Thoracic aorta (tissue), 2 donors: ENCODE measurements around the gene THBS4. TPM values are rescaled to one million over a fixed set of nuclear protein-coding genes. Genes with fewer than 3 reads are reported as not detected.

ENCODE experiments used
- ATAC-seq: fragments of 150-250 bp; one replicate; pipeline ENCODE4 v1.8.0; 2017; ENCODE audit warnings: low read depth; ENCODE audit not compliant: insufficient number of reproducible peaks, low FRiP score
- DNase-seq: peaks from one replicate; pipeline ENCODE4 v3.0.0-alpha.2; 2020; ENCODE audit warnings: low spot score
- H3K27ac ChIP-seq, 2 donors: fragments of 200-600 bp; sonication (generic); 1 replicate in 1 of 2; 2 replicates in 1 of 2; pipeline ENCODE4 v1.5.1; 2016; ENCODE audit warnings: mild to moderate bottlenecking in 2 of 2, moderate library complexity in 2 of 2
- H3K27me3 ChIP-seq: fragments of 200-600 bp; sonication (generic); replicated peaks from 2 replicates; pipeline ENCODE4 v1.6.0; 2016; ENCODE audit warnings: mild to moderate bottlenecking; ENCODE audit not compliant: insufficient read depth
- H3K36me3 ChIP-seq: fragments of 200-600 bp; sonication (generic); one replicate; pipeline ENCODE4 v1.5.1; 2016
- H3K4me1 ChIP-seq, 2 donors: fragments of 200-600 bp; sonication (generic); 1 replicate in 1 of 2; 2 replicates in 1 of 2; pipeline versions ENCODE4 v1.5.1 to v1.6.0; 2016; ENCODE audit warnings: low read depth in 2 of 2, mild to moderate bottlenecking in 1 of 2; ENCODE audit not compliant: control insufficient read depth in 1 of 2
- H3K4me3 ChIP-seq: fragments of 200-600 bp; sonication (generic); 2 replicates; pipeline ENCODE4 v1.5.1; 2016; ENCODE audit warnings: mild to moderate bottlenecking
- H3K9me3 ChIP-seq: fragments of 200-600 bp; sonication (generic); 2 replicates; pipeline ENCODE4 v1.5.1; 2016
- total RNA-seq, 2 donors: library from RNA; depleted of rRNA; stranded (reverse); fragments of >200 nt; gene quantifications; one replicate each; pipeline versions ENCODE4 v1.1.0 to v1.2.3, GENCODE V29; 2016
- TF ChIP-seq, protein P1 (sequence below): fragments of 200-600 bp; sonication (generic); IDR thresholded peaks from one replicate; pipeline ENCODE4 v1.5.1; 2019; ENCODE audit warnings: antibody characterized with exemption

THBS4 gene
- total RNA-seq, 2 donors from 2014 or later: 7.2 to 13.5 TPM

DNA sequence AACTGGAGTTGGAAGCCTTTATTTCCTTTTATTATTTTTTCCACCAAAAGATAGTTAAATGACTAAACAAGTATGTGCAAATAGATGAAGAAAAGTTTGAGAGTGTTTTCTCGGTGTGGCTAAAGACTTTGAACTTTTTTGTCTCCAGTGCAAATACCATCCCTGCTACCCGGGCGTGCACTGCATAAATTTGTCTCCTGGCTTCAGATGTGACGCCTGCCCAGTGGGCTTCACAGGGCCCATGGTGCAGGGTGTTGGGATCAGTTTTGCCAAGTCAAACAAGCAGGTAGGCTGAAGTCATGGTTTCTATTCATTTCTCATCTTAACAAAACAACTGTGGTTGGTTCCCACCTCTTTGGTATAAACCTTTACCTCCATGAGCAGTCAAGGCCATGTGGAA is 26.4 kb downstream of the THBS4 start:
- TF ChIP-seq, protein P1, sequence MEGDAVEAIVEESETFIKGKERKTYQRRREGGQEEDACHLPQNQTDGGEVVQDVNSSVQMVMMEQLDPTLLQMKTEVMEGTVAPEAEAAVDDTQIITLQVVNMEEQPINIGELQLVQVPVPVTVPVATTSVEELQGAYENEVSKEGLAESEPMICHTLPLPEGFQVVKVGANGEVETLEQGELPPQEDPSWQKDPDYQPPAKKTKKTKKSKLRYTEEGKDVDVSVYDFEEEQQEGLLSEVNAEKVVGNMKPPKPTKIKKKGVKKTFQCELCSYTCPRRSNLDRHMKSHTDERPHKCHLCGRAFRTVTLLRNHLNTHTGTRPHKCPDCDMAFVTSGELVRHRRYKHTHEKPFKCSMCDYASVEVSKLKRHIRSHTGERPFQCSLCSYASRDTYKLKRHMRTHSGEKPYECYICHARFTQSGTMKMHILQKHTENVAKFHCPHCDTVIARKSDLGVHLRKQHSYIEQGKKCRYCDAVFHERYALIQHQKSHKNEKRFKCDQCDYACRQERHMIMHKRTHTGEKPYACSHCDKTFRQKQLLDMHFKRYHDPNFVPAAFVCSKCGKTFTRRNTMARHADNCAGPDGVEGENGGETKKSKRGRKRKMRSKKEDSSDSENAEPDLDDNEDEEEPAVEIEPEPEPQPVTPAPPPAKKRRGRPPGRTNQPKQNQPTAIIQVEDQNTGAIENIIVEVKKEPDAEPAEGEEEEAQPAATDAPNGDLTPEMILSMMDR: no peak
- H3K9me3 ChIP-seq: no peaks in the 10 kb centered on the region
- H3K4me1 ChIP-seq: peaks cover 4 to 14% of the 10 kb centered on the region in 2 donors
- no peak overlapping the region for H3K4me3 ChIP-seq
- no peak for ATAC-seq
- no peaks in the 10 kb centered on the region for H3K36me3 ChIP-seq
- no peaks in the 10 kb centered on the region for H3K27me3 ChIP-seq
- H3K27ac ChIP-seq: no peak overlapping the region
- DNase-seq: no peak

DNA sequence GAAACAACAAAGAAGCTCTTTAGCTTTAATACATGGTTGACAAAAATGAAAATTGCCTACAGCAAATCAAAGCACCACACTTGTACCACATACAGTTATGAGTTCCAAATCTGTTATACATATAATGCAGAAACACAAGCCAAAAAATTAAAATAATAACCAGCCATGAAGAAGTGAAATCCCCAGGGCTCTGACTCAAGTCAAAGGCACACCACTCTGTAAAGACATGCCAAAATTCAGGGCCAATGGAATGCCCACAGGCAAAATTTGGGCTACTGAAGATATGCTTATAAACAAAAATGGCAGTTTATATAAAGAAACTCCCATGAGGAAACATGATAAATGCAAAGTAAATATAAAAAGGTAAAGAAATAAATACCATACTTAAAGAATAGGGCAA is 29.0 kb downstream of the THBS4 start:
- Histone ChIP-seq H3K27me3 (no peaks in the 10 kb centered on the region), H3K27ac (peak overlapping the region in 1 of 2 donors; percentile 11), H3K36me3 (no peaks in the 10 kb centered on the region), H3K4me3 (no peak overlapping the region), H3K9me3 (no peaks in the 10 kb centered on the region), H3K4me1 (peaks cover 4 to 14% of the 10 kb centered on the region in 2 donors)
- ATAC-seq (no peak), DNase-seq (no peak)
- TF ChIP-seq, protein P1: no peak

DNA sequence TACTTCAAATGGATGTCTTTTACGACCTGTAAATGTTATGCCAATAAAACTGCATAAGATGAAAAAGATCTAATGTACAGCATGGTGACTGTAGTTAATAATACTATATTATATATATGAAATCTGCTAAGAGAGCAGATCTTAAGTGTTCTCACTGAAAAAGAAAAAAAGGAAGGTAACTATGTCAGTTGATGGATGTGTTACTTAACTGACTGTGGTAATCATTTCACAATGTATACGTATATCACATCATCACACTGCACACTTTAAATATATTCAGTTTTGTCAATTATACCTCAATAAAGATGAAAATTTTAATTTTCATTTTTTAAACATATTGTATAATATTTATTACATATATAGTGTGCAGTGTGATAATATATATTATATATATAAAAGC is 31.9 kb downstream of the THBS4 start:
- Histone ChIP-seq H3K36me3 (no peaks in the 10 kb centered on the region), H3K9me3 (no peaks in the 10 kb centered on the region), H3K4me3 (no peak overlapping the region), H3K27me3 (no peaks in the 10 kb centered on the region), H3K27ac (no peak overlapping the region), H3K4me1 (peaks cover 4 to 14% of the 10 kb centered on the region in 2 donors)
- TF ChIP-seq, protein P1: no peak
- ATAC-seq (no peak), DNase-seq (no peak)

DNA sequence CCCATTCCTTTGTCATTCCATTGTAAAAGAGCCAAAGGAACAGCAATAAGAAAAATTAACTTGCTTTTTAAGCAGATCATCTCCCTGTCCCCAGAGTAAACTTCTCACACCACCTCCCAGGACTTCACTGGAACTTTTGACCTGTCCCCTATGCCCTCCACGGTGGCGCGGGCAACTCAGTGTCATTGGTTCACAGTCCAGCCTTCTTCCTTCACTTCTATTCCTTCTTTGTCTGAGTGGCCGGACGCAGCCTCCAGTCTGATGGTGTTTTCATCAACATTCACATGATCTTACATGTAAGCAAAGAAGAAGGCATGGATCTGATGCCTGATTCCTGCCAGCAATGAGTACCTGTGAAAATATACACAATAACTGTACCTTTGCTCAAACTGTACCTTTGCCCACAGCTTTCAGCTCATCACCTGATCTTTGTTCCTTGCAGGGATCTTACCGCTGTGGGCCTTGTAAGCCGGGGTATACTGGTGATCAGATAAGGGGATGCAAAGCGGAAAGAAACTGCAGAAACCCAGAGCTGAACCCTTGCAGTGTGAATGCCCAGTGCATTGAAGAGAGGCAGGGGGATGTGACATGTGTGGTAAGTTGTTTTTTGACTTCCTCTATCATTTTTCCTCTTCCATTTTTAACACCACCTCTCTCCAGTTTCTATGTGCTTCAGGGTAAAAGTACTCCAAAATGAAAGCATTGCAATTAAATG is 32.5 kb downstream of the THBS4 start:
- no peak overlapping the region for H3K27ac ChIP-seq
- H3K9me3 ChIP-seq: no peaks in the 10 kb centered on the region
- no peaks in the 10 kb centered on the region for H3K27me3 ChIP-seq
- DNase-seq (no peak), ATAC-seq (no peak)
- H3K4me1 ChIP-seq: peaks cover 4 to 14% of the 10 kb centered on the region in 2 donors
- no peak overlapping the region for H3K4me3 ChIP-seq
- no peaks in the 10 kb centered on the region for H3K36me3 ChIP-seq
- TF ChIP-seq, protein P1: no peak

DNA sequence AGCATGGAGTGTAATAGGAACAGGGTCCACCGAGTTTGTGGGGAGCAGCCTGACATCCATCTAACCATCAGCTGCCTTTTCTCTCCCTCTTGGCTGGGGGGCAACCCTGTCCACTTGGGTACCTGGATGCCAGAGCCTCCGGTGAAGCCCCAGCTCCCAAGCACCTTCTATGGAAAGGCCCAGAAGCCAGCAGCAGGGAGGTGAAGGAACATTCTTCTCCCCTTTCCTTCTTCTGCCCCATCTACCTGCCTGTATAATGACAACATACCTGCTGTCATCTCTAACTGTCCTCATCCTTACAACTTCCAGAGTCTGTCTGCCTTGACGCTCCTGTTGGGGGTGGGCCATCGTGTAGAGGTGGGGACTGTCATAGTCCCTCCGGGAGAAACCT is 33.1 kb downstream of the THBS4 start:
- H3K27ac ChIP-seq: no peak overlapping the region
- no peaks in the 10 kb centered on the region for H3K36me3 ChIP-seq
- H3K9me3 ChIP-seq: no peaks in the 10 kb centered on the region
- no peaks in the 10 kb centered on the region for H3K27me3 ChIP-seq
- no peak overlapping the region for H3K4me3 ChIP-seq
- H3K4me1 ChIP-seq: peaks cover 4 to 14% of the 10 kb centered on the region in 2 donors
- no peak for DNase-seq
- TF ChIP-seq, protein P1: no peak
- no peak for ATAC-seq
